ENCODE measurements around the gene NUBP2. TPM values are rescaled to one million over a fixed set of nuclear protein-coding genes. Genes with fewer than 3 reads are reported as not detected.

The NUBP2 gene
- total RNA-seq, 1 experiment from 2014 or later: 69.4 TPM

DNA sequence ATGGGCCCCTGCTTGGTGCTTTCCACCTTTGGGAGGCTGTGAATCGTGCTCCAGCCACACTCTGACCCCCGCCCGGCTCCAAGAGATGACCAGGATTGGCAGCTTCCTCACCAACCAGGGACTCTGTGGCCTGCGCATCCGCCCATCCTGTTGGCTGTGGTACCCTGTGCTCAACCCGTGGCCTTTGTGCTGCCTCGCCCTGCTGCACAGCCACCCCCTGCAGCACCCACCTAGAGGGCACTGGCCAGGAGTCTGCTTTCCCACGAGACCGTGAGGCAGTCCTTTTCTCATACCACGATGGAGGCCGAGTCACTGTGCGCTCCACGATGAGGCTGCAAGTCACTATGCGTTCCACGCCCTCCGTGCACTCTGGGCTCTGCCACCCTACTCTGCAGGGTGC is 30.8 kb upstream of the NUBP2 start:
- Histone ChIP-seq H3K27ac (ENCODE audit: insufficient read length, low read depth, low read length) (no peak overlapping the region), H3K4me2 (ENCODE audit: insufficient read depth, insufficient read length, low read length) (no peak overlapping the region), H2BK120ac (ENCODE audit: low read depth, low read length, poor library complexity, severe bottlenecking) (no peak overlapping the region), H3K9me3 (ENCODE audit: control insufficient read depth, low read depth, low read length) (no peaks in the 10 kb centered on the region), H2BK15ac (ENCODE audit: low read depth, low read length) (no peak overlapping the region), H3K56ac (ENCODE audit: insufficient read length, low read depth, low read length) (no peak overlapping the region), H2BK12ac (ENCODE audit: insufficient read length, low read depth, low read length) (no peak overlapping the region), H3T11ph (ENCODE audit: low read length) (no peak overlapping the region), H2AK5ac (ENCODE audit: insufficient read length, low read length) (no peak overlapping the region), H3K4me1 (ENCODE audit: insufficient read depth, low read length) (no peaks in the 10 kb centered on the region), H2BK20ac (ENCODE audit: low read depth, low read length, poor library complexity, severe bottlenecking) (no peak overlapping the region), H4K20me1 (ENCODE audit: control insufficient read depth, insufficient read depth, insufficient read length) (no peaks in the 10 kb centered on the region), H3K4ac (ENCODE audit: low read depth, low read length) (no peak overlapping the region), H3K9ac (ENCODE audit: extremely low read depth, insufficient read length, low read length) (no peak overlapping the region), H3K79me2 (ENCODE audit: insufficient read depth, low read length) (no peaks in the 10 kb centered on the region), H4K8ac (replicated peaks; ENCODE audit: insufficient read length, low read depth, low read length) (no peak overlapping the region), H3K14ac (ENCODE audit: insufficient read depth, low read length) (no peak overlapping the region), H3K18ac (ENCODE audit: insufficient read length, low read depth, low read length) (no peak overlapping the region), H2BK5ac (ENCODE audit: insufficient read length, low read length) (no peak overlapping the region), H4K5ac (ENCODE audit: insufficient read length, low read depth, low read length) (no peak overlapping the region), H2AFZ (ENCODE audit: low read length) (no peak overlapping the region), H3K79me1 (ENCODE audit: insufficient read depth, low read depth, low read length, poor library complexity, severe bottlenecking) (no peaks in the 10 kb centered on the region), H4K91ac (ENCODE audit: insufficient read length, low read depth, low read length) (no peak overlapping the region), H3K23me2 (ENCODE audit: insufficient read length, low read depth, low read length, poor library complexity, severe bottlenecking) (no peaks in the 10 kb centered on the region), H3K27me3 (ENCODE audit: insufficient read depth, low read length) (no peaks in the 10 kb centered on the region), H3K23ac (ENCODE audit: insufficient read length, low read depth, low read length) (no peak overlapping the region)
- H3K4me1 Mint-ChIP-seq: no peaks in the 10 kb centered on the region
- DNase-seq: no peak
- WGBS (ENCODE audit: extremely low coverage, insufficient read length, low lambda C conversion rate): no CpG with 5 or more reads among the region's 16 CpGs
- no peak overlapping the region for H3K27ac Mint-ChIP-seq
- H3K27me3 Mint-ChIP-seq (ENCODE audit: low read depth): no peaks in the 10 kb centered on the region
- no peak overlapping the region for H3K4me3 Mint-ChIP-seq
- H3K9me3 Mint-ChIP-seq: no peaks in the 10 kb centered on the region
- TF ChIP-seq CTCF (conservative IDR thresholded peaks at IDR 0.05): no peak
- H3K36me3 Mint-ChIP-seq (ENCODE audit: insufficient read depth in 1 of 3, low read depth in 3 of 3): peaks cover 0 to 42% (median 34%) of the 10 kb centered on the region in 3 experiments; a peak in 6 of 7 replicates

Data from H9 (cell line).